HG02610 (cell line): ENCODE results near the gene HLA-DQB2.
"Not testable (repeated sequence)": the region's sequence is repeated elsewhere in the genome, so short reads cannot be mapped to it uniquely, and the experiment has no call there.

Source experiments
- ATAC-seq: cut with Tn5 transposase; IDR thresholded peaks from one replicate; pipeline ENCODE4 v1.9.1; 2021; ENCODE audit warnings: mild to moderate bottlenecking, moderate library complexity; ENCODE audit not compliant: unreplicated experiment

Gene HLA-DQB2

DNA sequence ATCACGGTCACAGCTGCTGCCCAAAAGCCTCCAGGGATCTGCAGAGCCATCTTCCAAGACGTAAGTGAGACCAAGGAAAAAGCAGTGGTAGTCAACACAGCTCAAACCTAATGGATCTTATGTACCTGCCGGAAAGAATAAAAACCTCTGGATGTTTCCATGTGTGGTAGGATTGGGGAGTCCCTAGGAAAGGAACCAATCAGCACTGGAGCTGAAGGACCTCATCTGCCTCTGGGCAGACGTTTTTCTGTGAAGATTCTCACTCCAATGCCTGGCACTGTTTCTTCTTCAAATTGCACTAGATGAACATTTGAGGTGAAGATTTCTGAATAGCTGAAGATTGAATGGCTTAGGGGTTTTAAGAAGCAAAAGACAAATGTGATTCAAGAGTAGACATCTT, at the start of gene HLA-DQB2:
Gene HLA-DQB2, minus strand, starts transcription at position 112 of the 400 bp plus-strand sequence. Its CDS starts 62 bp downstream, at position 50.
- ATAC-seq, result no peak

DNA sequence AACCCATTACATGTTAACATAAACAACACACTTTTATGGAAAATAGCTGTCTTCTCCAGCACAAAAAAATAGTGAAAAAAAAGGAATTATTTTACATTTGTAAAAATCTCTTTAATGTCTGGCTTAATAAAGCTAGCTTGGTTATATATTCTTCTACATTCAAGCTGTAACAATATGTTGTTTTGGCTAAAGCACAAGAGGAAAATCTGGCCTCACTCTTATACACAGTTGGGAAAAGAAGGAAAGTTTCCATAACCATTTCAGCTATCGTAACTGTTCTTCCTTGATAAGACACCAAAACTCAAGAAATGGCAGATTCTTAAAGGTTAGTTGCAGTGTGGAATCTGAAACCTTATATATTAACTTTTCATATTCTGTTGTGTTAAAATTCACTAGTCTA, 45.8 kb upstream of the HLA-DQB2 start:
- ATAC-seq, result no peak

DNA sequence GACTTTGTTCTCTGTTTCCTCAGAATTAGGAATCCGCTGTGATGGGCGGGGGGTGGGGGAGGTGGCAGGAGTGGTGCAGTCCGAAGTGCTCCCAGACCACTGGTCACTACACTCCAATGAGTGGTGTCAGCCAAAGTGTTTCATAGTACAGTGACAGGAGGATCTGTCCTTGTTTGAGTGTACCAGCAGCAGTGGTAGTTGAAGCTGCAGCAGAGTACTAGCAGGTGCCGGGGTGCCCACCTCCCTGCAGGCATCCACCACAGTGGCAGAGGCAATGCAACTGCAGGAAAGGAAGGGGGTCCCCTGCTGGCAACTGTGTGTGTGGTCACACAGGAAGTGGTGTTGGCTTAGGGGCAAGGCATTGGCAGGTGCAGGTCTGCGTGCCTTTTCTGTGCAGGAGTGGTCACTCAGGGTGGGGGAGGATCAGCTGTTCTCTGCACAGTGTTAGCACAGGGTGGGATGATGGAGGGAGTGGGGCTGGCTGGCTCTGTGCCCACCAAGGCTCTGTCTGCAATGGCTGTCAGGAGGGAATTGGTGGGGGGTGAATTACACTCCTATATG, 43.8 kb upstream of the HLA-DQB2 start:
- no peak for ATAC-seq

DNA sequence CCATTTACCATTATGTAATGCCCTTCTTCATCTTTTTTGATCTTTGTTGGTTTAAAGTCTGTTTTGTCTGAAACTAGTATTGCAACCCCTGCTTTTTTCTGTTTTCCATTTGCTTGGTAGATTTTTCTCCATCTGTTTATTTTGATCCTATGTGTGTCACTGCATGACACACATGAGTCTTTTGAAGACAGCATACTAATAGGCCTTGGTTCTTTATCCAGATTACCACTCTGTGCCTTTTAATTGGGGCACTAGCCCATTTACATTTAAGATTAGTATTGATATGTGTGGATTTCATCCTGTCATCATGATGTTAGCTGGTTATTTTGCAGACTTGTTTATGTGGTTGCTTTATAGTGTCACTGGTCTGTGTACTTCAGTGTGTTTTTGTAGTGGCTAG, 42.1 kb upstream of the HLA-DQB2 start:
- ATAC-seq, result not testable (repeated sequence)

GRCh38 chr6:32803416-32803815, 40.1 kb upstream of the HLA-DQB2 start:
- ATAC-seq, result no peak

DNA sequence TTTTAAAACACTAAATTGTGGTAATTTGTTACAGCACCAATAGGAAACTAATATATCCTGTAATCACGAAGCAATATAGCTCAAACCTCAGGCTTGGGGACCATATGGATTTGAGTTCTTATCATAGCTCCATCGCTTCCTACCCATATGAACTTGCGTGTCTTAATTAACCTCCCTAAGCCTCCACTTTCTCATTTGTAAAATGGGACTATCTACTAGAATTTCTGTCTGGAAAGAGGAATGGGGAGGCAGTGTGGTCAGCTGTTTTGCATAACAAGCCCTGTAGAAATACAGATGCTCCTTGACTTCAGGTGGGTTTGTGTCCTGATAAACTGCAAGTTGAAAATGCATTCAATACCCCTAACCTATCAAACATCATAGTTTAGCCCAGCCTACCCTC, 36.4 kb upstream of the HLA-DQB2 start:
- ATAC-seq, result no peak

DNA sequence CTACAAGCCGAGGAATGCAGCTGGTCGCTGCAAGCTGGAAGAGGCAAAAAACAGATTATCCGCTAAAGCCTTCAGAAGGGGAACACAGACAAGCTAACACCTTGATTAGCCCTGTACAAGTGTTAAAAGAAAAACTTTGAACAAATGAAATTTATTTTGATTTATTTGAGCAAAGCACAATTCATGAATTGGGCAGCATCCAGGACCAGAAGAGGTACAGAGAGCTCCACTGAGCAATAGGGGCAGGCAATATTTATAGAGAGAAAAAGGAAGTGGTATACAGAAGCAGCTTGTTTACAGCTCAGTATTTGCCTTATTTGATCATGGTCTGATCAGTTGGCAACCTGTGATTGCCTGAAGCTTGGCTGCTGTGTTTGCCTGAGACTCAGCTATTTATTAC, 35.8 kb upstream of the HLA-DQB2 start:
- ATAC-seq, result no peak

DNA sequence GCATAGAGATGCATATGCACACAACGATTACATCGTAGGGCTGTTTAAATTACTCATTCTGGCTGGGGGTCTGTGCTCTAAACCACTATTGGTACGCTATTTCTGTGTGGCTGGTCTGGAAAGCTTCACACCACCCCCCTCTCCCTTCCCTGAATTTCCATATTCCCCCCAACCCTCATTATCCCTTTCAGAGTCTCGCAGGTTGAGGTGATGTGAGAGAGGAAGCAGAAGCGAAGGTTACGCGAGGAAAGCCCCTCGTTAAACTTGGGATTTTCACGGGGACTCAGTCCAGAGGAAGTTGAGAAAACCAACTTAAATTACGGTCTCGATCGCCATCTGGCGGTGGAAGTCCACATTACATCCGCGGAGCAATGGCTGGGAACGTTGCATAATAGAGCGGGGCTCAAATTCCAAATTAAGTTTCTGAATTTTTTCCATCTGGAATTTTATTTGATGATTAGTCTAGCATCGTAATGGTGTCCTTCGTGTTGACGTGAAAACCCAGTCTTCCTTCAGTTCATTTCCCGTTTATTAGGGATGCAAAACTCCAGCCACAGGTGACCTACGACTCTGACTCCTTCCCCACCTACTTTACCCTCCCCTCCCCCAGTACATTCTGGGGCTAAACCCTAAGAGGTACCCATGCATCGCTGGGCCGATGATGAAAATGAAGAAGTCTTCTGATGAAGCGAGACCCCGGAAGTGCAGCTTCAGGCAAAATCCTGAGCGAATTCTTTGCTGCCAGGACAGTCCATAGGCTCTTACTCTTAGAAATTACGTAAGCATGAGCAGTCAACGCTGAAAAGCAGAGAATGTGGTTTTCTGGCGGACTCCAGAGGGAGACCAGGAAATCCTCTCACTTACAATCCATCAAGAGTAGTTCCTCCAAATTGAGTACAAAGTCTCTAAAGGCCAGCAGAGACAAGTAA, 33.8 kb upstream of the HLA-DQB2 start:
- ATAC-seq, result no peak

DNA sequence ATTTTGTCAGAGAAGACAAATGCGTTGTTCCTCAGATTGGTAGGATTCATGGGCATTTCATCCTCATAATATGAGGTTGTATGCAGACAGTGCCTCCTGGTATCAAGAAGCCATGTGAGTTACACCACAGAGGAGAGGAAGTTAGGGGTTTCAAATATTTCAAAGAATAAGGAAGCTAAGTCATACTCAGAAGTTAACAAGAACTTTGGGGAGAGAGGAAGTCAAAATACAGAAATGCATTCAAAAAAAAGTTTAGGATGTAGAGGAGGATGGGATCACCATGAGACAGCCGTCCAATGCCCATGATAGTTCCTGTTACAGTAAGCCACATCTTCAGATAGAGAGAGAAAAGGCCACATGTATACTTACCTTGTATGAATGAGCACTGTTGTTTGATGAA, 31.2 kb upstream of the HLA-DQB2 start:
- ATAC-seq, result no peak

DNA sequence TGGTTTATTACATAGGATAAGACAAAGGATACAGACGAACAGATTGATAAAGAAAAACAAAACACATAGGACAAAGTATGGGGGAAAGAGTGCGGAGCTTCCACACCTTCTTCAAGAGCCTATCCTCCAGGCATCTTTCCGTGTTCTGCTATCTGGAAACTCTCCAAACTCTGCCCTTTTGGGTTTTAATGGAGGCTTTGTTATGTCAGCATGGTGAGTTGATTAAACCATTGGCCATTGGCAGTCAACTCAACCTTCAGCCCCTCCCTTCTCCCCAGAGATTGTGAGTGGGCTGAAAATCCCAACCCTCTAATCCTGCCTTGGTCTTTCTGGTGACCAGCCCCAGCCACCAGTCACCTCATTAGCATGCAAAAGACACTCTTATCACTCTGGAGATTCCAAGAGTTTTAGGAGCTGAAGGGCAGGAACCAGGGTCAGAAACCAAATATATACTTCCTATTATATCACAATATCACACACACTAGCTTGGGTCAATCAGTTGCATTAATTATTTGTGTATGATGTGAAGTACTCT, 29.6 kb upstream of the HLA-DQB2 start:
- no peak for ATAC-seq

- ATAC-seq, result no peak
Measured at GRCh38 chr6:32790306-32790705, 27.0 kb upstream of the HLA-DQB2 start.

GRCh38 chr6:32785781-32786533, 22.6 kb upstream of the HLA-DQB2 start:
- no peak for ATAC-seq

DNA sequence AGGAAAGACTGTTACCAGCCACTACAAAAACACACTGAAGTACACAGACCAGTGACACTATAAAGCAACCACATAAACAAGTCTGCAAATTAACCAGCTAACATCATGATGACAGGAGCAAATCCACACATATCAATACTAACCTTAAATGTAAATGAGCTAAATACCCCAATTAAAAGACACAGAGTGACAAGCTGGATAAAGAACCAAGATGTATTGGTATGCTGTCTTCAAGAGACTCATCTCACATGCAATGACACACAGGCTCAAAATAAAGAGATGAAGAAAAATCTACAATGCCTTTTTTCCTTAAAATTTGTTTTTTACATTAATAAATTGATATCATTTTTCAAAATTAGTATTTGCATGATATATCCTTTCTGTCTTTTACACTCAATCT, 19.6 kb upstream of the HLA-DQB2 start:
- not testable (repeated sequence) for ATAC-seq

GRCh38 chr6:32779036-32779435, 15.7 kb upstream of the HLA-DQB2 start:
- ATAC-seq, result no peak

GRCh38 chr6:32775071-32775470, 11.7 kb upstream of the HLA-DQB2 start:
- no peak for ATAC-seq

- ATAC-seq, result no peak
Measured at GRCh38 chr6:32774426-32774825, 11.1 kb upstream of the HLA-DQB2 start.

- no peak for ATAC-seq
Measured at GRCh38 chr6:32772656-32773055, 9.3 kb upstream of the HLA-DQB2 start.

GRCh38 chr6:32764048-32764447, 716 bp upstream of the HLA-DQB2 start:
- no peak for ATAC-seq

GRCh38 chr6:32761548-32761947, 1.8 kb downstream of the HLA-DQB2 start:
- no peak for ATAC-seq

GRCh38 chr6:32761072-32761471, 2.3 kb downstream of the HLA-DQB2 start:
- no peak for ATAC-seq

DNA sequence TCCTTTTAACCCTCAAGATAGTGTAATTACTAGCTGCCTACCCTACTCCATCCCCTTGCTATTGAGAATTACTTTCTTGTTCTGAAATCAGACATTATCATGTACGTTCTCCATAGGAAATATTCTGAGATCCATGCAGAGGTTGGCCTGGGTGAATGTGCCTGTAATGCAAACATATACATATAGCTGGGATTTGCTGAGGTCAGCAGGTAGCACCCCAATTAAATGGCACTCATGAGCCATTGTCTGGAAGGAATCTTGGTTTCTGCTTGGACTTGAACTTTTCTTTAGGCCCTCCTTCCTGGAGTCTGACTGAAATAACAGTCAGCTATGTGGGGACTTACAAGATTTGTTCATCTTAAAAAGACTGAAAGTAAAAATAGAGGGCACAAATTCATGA, 3.7 kb downstream of the HLA-DQB2 start:
- no peak for ATAC-seq
